C4-2B (cell line): ENCODE results near the gene ANAPC4.

Experiments
- ZFX ChIP-seq: fragments of 450-650 bp; IDR thresholded peaks from 2 replicates; pipeline ENCODE4 v1.6.1; 2017
- TF ChIP-seq, protein P1 (sequence below): fragments of 450-650 bp; conservative IDR thresholded peaks from 2 replicates; pipeline ENCODE4 v1.5.1; 2017; ENCODE audit warnings: mild to moderate bottlenecking

DNA sequence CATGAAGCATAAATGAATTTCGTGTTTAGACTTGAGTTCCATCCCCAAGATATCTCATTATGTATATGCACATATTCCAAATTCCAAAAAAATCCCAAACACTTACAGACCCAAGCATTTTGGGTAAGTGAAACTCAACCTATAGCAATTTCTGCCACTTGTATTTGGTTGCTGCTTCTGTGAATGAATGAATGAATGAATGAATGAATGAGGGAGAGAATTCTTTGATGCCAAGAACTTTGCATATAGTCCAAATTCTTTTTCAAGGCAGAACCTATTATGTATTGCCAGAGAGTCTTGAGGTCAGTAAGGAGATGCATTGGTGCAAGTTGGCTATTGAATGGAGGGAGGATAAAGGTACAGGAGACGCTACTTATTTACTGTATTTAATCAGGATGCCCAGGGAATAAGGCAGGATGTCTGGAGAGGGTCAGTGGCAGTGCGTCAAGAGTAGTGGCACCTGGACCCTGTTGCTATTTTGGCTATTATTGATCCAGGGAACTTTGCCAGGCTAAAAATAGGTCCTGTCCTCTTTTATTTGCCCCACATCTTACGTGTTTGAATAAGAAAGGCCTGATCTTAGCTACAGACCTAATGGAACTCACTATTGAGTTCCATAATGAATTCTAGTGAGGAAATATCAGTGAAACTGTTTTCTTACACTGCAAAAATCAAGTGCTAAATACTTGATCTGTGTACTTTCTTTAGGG lies 33.9 kb downstream of the ANAPC4 start:
- TF ChIP-seq, protein P1, sequence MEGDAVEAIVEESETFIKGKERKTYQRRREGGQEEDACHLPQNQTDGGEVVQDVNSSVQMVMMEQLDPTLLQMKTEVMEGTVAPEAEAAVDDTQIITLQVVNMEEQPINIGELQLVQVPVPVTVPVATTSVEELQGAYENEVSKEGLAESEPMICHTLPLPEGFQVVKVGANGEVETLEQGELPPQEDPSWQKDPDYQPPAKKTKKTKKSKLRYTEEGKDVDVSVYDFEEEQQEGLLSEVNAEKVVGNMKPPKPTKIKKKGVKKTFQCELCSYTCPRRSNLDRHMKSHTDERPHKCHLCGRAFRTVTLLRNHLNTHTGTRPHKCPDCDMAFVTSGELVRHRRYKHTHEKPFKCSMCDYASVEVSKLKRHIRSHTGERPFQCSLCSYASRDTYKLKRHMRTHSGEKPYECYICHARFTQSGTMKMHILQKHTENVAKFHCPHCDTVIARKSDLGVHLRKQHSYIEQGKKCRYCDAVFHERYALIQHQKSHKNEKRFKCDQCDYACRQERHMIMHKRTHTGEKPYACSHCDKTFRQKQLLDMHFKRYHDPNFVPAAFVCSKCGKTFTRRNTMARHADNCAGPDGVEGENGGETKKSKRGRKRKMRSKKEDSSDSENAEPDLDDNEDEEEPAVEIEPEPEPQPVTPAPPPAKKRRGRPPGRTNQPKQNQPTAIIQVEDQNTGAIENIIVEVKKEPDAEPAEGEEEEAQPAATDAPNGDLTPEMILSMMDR: no peak
- no peak for TF ChIP-seq ZFX
